Mesodermal cell (in vitro differentiated cells): ENCODE data around the gene ZMIZ1.

ENCODE experiments used
- H3K27ac ChIP-seq: 2 replicates; pipeline ENCODE4 v1.7.0; 2013; ENCODE audit warnings: mild to moderate bottlenecking, low read depth, low read length, moderate library complexity; ENCODE audit not compliant: severe bottlenecking
- H3K36me3 ChIP-seq: 2 replicates; pipeline ENCODE4 v1.7.1; 2013; ENCODE audit warnings: mild to moderate bottlenecking, low read length, moderate library complexity; ENCODE audit not compliant: control insufficient read depth, insufficient read depth
- H3K4me1 ChIP-seq: one replicate; pipeline ENCODE4 v1.7.1; 2013; ENCODE audit warnings: mild to moderate bottlenecking, low read length; ENCODE audit not compliant: insufficient read depth, control insufficient read depth, poor library complexity, severe bottlenecking
- H3K4me3 ChIP-seq: 2 replicates; pipeline ENCODE4 v1.7.0; 2013; ENCODE audit warnings: low read length, control low read depth, mild to moderate bottlenecking; ENCODE audit not compliant: insufficient read depth, poor library complexity, severe bottlenecking; ENCODE audit errors: extremely low read depth
- H3K9me3 ChIP-seq: 2 replicates; pipeline ENCODE4 v1.7.1; 2013; ENCODE audit warnings: mild to moderate bottlenecking, low read length, moderate library complexity; ENCODE audit not compliant: control insufficient read depth
- WGBS, 2 experiments: methylation state at CpG; one replicate each; pipeline ENCODE4 v1.1.5; 2013; ENCODE audit warnings: missing lambda C conversion rate in 2 of 2; ENCODE audit not compliant: insufficient coverage in 2 of 2; 5-methylcytosine and 5-hydroxymethylcytosine counted together

The ZMIZ1 gene

DNA sequence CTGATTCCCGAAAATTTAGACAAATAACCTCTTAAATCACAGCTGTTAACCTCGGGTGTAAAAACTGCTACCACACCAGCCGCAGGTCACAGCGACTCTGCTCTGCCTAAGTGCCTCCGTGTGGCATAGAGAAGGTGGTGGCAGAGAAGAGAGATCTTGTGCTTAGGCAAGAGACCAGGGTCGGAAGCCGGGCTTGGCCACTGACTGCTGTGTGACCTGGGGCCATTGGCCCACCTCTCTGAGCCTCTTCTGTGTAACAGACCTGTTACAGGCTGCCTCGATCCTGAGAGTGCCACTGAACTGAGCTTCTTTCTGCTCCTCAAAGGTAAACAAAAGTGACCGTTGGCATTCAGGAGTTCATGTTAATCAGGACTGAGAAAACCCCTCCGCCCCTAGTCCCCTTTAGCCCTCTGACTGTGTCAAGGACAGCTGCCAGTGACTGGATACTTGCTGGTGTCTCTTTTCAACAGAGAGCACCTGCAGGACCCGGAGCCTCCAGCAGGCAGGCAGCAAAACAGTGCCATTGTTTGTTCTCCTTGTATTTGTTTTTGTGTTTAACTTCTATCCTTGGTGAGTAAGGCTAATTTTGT lies 36.5 kb downstream of the ZMIZ1 start:
- H3K4me1 ChIP-seq, result peaks cover 30% of the 10 kb centered on the region
- peaks cover 42% of the 10 kb centered on the region for H3K36me3 ChIP-seq
- no peaks in the 10 kb centered on the region for H3K9me3 ChIP-seq
- no peak overlapping the region for H3K4me3 ChIP-seq
- H3K27ac ChIP-seq, result no peak overlapping the region
- WGBS, 2 experiments, result 75 to 77% methylated on average over 10 to 11 of the region's 11 CpGs

DNA sequence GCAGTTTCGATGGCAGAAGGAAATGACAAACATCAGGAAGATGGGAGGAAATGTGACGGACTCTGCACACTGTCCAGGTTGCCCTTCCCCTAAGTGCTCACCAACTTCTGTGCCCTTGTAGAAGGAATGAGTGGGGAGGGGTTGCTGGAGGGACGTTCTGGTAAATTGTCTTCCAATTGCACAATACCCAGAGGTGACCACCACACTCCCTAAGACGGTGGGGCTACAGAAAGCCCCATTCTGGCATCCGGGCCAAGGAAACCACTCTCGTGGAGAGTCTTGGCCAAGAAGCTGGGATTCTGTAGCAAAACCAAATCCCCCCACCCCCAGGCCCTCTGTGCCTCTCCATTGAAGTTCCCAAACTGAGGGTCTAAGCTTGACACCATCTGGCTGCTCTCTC lies 37.1 kb downstream of the ZMIZ1 start:
- H3K36me3 ChIP-seq, result peaks cover 47% of the 10 kb centered on the region
- H3K27ac ChIP-seq, result no peak overlapping the region
- peaks cover 26% of the 10 kb centered on the region for H3K4me1 ChIP-seq
- H3K9me3 ChIP-seq, result no peaks in the 10 kb centered on the region
- no peak overlapping the region for H3K4me3 ChIP-seq
- WGBS, 2 experiments, result 85 to 95% methylated on average over 4 of the region's 6 CpGs

DNA sequence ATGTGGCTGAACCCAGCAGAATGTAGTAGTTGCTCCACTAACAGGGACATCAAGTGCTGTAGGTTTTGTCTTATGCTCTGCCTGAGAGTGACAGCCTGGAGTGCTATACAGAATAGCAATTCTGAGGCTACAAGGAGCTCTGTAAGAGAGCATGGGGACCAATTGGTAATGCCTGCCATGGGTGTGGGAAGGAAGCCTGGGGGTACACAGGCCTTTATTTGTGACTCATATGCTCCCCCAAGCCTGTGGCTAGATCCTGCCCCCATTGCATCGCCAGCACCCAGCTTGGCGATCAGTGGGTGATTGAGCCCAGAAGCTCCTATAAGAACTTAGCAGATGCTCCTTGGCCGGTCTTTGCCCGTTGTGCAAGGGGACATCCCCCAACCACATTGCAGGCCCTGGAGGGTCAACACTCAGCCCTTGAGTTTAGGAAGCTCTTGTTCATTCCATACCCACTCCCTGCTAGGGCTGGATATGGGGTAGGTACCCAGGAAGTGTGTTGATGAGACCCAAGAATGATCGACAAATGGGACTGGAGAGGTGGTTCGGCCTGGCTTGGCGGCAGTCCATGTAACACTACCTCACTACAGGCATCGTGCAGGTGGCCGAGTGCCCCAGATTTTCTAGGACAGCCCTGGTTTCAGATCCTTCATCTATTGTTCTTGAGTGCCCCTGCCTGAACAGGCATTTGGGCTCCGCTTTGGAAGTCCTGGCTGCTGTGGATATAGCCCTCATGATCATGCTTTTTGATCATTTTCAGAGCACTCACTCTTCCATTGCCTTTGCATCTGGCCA lies 37.7 kb downstream of the ZMIZ1 start:
- peaks cover 54% of the 10 kb centered on the region for H3K36me3 ChIP-seq
- WGBS, 2 experiments, result 98 to 100% methylated on average over 10 of the region's 10 CpGs
- no peak overlapping the region for H3K4me3 ChIP-seq
- H3K4me1 ChIP-seq, result peaks cover 20% of the 10 kb centered on the region
- H3K27ac ChIP-seq, result no peak overlapping the region
- no peaks in the 10 kb centered on the region for H3K9me3 ChIP-seq

DNA sequence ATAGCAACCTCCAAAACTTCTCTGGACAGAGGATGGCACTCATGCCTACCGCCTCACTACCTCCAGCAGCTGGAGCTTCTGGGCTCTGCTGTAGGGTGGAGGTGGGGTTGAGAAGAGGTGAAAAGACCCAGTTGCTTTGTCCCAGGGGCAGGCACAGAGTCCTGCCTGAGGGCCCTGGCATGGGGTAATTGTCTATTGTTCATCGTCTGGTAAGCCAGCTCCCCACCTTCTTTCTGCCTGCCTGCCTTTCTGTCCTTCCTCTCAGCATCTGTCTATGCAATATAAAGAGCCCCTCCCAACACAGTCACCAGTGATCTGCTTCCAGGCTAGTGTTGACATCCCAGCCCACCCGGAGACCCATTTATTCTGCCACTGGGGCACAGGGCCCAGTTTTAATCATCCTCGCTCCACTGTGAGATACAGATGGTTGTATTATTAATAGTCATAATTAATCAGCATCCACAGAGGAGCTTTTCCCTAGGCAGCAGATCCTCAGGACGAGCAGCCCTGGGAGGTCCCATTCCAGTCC lies 39.0 kb downstream of the ZMIZ1 start:
- H3K4me1 ChIP-seq, result peaks cover 20% of the 10 kb centered on the region
- WGBS, 2 experiments, result 67 to 100% methylated on average over 1 of the region's 5 CpGs
- H3K4me3 ChIP-seq, result no peak overlapping the region
- peaks cover 56% of the 10 kb centered on the region for H3K36me3 ChIP-seq
- H3K27ac ChIP-seq, result no peak overlapping the region
- no peaks in the 10 kb centered on the region for H3K9me3 ChIP-seq

DNA sequence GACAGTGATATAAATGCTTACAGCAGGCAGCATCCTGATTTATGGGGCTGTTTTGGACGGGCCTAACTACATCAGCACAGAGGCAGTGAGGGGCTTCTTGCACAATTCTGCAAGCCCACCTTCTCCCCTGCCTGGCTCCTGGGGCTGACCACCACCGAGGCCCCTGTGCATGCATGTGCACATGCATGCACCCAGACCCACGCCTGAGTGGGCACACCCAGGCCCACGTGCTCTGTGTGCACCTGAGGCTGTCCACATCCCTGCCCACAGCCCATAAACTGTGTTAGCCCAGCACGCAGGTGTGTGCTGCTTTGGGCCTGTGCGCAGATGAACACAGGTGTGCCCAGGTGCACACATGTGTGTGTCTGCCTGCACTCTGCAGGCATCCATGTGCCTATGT lies 40.0 kb downstream of the ZMIZ1 start:
- H3K4me1 ChIP-seq, result peaks cover 30% of the 10 kb centered on the region
- H3K36me3 ChIP-seq, result peaks cover 62% of the 10 kb centered on the region
- H3K27ac ChIP-seq, result no peak overlapping the region
- WGBS, 2 experiments, result 83 to 89% methylated on average over 6 of the region's 6 CpGs
- no peak overlapping the region for H3K4me3 ChIP-seq
- no peaks in the 10 kb centered on the region for H3K9me3 ChIP-seq

DNA sequence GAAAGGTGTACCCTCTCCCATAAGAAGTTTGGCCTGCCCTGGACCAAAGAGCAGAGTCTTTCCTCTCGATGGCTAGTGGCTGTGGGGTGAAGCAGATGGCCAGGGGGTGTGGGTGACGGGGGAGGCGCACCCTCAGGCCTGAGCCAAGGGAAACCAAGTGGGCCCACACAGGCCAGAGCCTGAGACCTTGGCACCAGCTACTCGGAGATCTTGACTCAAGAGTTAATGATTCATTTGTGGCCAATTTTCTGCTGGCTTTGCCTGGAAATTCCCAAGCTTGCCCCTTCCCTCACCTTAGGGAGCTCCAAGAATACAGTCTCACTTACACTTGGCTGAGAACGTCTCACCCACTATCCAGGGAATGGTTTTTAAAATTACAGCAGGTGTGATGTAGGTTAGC lies 42.7 kb downstream of the ZMIZ1 start:
- H3K27ac ChIP-seq, result no peak overlapping the region
- 94 to 100% methylated on average over 4 of the region's 5 CpGs for WGBS, 2 experiments

DNA sequence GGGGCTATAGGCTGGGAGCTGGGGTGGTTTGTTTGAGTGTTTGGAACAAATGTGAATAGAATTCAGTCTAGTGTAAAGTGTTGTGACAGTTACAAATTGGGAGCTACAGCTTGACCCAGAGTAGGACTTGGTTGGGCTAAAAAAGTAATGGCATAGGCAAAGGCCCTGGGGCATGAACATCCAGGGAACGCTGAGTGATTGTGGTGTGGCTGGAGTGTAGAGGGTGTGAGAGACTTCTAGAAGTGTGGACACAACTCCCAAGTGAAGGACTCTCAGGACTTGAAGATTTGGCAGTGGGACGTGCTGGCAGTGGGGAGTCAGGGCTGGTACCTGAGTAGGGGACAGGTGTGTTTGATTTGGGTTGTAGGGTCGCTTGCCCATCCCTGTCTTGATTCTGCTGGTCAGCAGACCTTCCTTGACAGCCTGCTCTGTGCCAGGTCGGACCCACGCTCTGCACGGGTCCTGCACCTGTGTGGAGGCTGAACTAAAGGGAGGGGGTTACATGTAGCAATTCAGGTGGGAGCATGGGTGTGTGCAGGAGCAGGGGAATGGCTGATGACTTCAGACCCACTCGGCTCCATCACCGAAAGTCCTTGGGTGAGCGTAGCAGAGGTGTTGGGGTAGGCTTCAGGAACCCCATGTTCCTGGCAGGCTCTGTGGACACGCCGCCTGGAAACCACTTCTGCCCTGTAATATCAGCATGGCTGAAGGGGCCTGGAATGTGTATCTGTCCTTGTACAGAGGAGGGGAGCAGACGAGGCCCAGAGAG lies 43.3 kb downstream of the ZMIZ1 start:
- 94 to 97% methylated on average over 10 to 11 of the region's 12 CpGs for WGBS, 2 experiments
- H3K36me3 ChIP-seq, result peaks cover 61% of the 10 kb centered on the region
- H3K4me3 ChIP-seq, result no peak overlapping the region
- no peak overlapping the region for H3K27ac ChIP-seq
- no peaks in the 10 kb centered on the region for H3K9me3 ChIP-seq
- peaks cover 24% of the 10 kb centered on the region for H3K4me1 ChIP-seq

More for the DNA sequence above, 42.7 kb downstream of the ZMIZ1 start:
- Histone ChIP-seq H3K36me3 (peaks cover 56% of the 10 kb centered on the region), H3K9me3 (no peaks in the 10 kb centered on the region), H3K4me3 (no peak overlapping the region), H3K4me1 (peaks cover 24% of the 10 kb centered on the region)

DNA sequence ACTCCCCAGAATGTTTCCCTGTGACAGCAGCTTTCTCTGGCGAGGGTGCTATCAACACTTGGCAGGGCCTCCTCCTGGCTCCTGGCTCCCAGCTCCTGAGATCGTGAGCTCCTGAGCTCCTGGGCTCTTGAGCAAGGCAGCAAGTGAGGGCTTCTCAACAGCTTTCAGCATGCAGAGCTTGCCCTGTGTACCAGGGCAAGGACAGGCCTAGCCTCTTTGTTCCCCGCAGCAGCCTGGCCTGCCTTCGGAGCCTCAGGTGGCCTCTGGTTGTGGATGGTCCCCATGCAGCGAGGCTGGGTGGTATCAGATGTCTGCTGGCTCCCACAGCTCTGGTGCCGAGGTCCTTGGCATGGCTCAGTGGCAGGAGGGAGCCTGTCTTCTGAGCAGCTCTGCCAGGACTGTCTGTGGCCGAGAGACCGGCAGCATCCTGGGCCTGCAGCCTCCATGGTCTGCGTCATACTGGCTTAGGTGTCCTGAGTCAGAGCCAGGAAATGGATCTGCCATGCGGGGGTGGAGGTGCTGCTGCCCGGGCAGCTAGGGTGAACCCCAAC lies 44.2 kb downstream of the ZMIZ1 start:
- H3K36me3 ChIP-seq, result peaks cover 61% of the 10 kb centered on the region
- H3K9me3 ChIP-seq, result no peaks in the 10 kb centered on the region
- WGBS, 2 experiments, result 80 to 83% methylated on average over 11 of the region's 11 CpGs
- no peak overlapping the region for H3K4me3 ChIP-seq
- H3K27ac ChIP-seq, result peak overlapping the region; percentile 51
- H3K4me1 ChIP-seq, result peaks cover 24% of the 10 kb centered on the region

DNA sequence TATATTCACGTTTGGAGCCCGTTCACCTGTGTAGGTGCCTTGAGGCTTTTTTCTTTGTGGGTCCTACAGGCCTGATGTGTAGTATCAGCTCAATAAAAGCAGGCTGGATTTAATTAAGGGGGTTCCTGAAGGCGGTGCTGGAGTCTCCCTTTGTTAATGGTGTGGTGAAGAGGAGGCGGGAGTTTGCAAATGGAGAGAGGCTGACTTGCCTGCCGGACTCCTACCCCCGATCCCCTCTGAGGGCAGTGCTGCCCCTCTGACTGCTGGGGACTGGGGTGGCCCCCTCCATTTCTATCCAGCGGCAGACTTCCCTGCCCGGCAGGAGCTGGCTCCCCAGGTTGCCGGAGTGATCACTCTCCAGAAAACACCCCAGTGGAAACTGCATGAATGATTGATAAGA lies 45.1 kb downstream of the ZMIZ1 start:
- Histone ChIP-seq H3K9me3 (no peaks in the 10 kb centered on the region), H3K4me3 (no peak overlapping the region), H3K4me1 (peaks cover 24% of the 10 kb centered on the region), H3K36me3 (peaks cover 67% of the 10 kb centered on the region), H3K27ac (peak overlapping the region; percentile 16)
- WGBS, 2 experiments, result 42 to 50% methylated on average over 2 to 6 of the region's 9 CpGs

DNA sequence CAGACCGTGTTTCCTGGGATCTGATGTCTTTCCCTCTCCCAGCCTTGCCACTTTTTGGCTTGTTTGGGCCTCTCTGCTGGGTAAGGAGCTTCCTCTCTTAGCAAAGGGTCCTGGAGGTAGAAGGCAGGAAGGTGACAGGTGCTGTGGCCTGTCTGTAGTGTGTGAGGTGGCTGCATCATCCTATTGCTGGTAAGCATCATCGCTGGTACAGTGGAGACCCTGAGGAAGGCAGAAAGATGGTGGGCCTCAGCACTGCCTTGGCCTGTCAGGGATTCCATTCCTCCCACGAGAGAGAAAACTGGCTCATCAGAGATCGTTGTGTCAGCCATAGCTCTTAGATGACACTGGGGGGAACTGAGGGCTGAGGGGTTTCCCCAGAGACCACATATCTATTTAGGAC lies 46.5 kb downstream of the ZMIZ1 start:
- H3K9me3 ChIP-seq, result no peaks in the 10 kb centered on the region
- H3K4me3 ChIP-seq, result no peak overlapping the region
- peaks cover 24% of the 10 kb centered on the region for H3K4me1 ChIP-seq
- no peak overlapping the region for H3K27ac ChIP-seq
- WGBS, 2 experiments, result 92 to 100% methylated on average over 2 to 4 of the region's 4 CpGs
- H3K36me3 ChIP-seq, result peaks cover 71% of the 10 kb centered on the region
